PC-9 (cell line): ENCODE measurements around the gene BCAR1. TPM values are rescaled to one million over a fixed set of nuclear protein-coding genes. Genes with fewer than 3 reads are reported as not detected.

ENCODE experiments used
- BruUV-seq: library from RNA; stranded (reverse); fragments of 400-500 nt; replicated peaks from 2 replicates; lab custom pipeline; 2021; lab: Mats Ljungman, UMichigan
- CTCF ChIA-PET: fragments of 300-600 bp; sonication (Branson Sonifier 250); formaldehyde crosslinking; loops from one replicate; lab custom pipeline; 2022; ENCODE audit warnings: antibody characterized with exemption; lab: Charles Lee
- POLR2A ChIA-PET: fragments of 300-600 bp; sonication (Branson Sonifier 250); formaldehyde crosslinking; loops from one replicate; lab custom pipeline; 2022; ENCODE audit warnings: antibody characterized with exemption; ENCODE audit not compliant: unreplicated experiment; lab: Charles Lee
- DNase-seq, 2 experiments: peaks; one replicate each; pipeline versions ENCODE4 v3.0.0 to v3.0.0-alpha.2; 2015 to 2022; ENCODE audit warnings: mixed read lengths in 1 of 2
- H2AFZ ChIP-seq: fragments of 200-600 bp; sonication (generic); 2 replicates; pipeline ENCODE4 v1.8.1; 2017; ENCODE audit warnings: antibody characterized with exemption
- H3F3A ChIP-seq: fragments of 200-600 bp; sonication (generic); 2 replicates; pipeline ENCODE4 v1.8.1; 2017; ENCODE audit warnings: antibody characterized with exemption, mild to moderate bottlenecking, low read depth; ENCODE audit not compliant: insufficient read depth
- H3K27ac ChIP-seq: fragments of 200-600 bp; sonication (generic); 2 replicates; pipeline ENCODE4 v1.6.1; 2016; ENCODE audit warnings: mixed run types
- H3K27me3 ChIP-seq: fragments of 200-600 bp; sonication (generic); 2 replicates; pipeline ENCODE4 v1.6.1; 2016; ENCODE audit warnings: low read depth, mixed run types; ENCODE audit not compliant: insufficient read depth
- H3K36me3 ChIP-seq: fragments of 200-600 bp; sonication (generic); 2 replicates; pipeline ENCODE4 v1.6.1; 2016; ENCODE audit warnings: low read depth, mixed run types
- H3K4me1 ChIP-seq: fragments of 200-600 bp; sonication (generic); replicated peaks from 2 replicates; pipeline ENCODE4 v1.6.1; 2016; ENCODE audit warnings: mixed run types; ENCODE audit not compliant: insufficient read depth
- H3K4me2 ChIP-seq: fragments of 200-600 bp; sonication (generic); 2 replicates; pipeline ENCODE4 v1.6.1; 2017; ENCODE audit warnings: mixed run types
- H3K4me3 ChIP-seq: fragments of 200-600 bp; sonication (generic); 2 replicates; pipeline ENCODE4 v1.6.1; 2016; ENCODE audit warnings: mixed run types
- H3K79me2 ChIP-seq: fragments of 200-600 bp; sonication (generic); 2 replicates; pipeline ENCODE4 v1.6.1; 2017; ENCODE audit warnings: low read depth, mixed run types
- H3K9me2 ChIP-seq: fragments of 200-600 bp; sonication (generic); 2 replicates; pipeline ENCODE4 v1.8.1; 2017; ENCODE audit warnings: mild to moderate bottlenecking; ENCODE audit not compliant: insufficient read depth
- H3K9me3 ChIP-seq: fragments of 200-600 bp; sonication (generic); 2 replicates; pipeline ENCODE4 v1.8.1; 2016; ENCODE audit warnings: low read depth; ENCODE audit not compliant: insufficient read depth
- H4K20me1 ChIP-seq: fragments of 200-600 bp; sonication (generic); 2 replicates; pipeline ENCODE4 v1.8.1; 2017; ENCODE audit not compliant: insufficient read depth
- CTCF ChIP-seq: fragments of 200-600 bp; sonication (generic); conservative IDR thresholded peaks from 2 replicates; pipeline ENCODE4 v1.6.1; 2017; ENCODE audit warnings: mixed run types, antibody characterized with exemption, mild to moderate bottlenecking, moderate library complexity
- EZH2 ChIP-seq: fragments of 200-600 bp; sonication (generic); IDR thresholded peaks from 2 replicates; pipeline ENCODE4 v1.8.0; 2017; ENCODE audit warnings: antibody characterized with exemption, low read depth
- intact Hi-C: fragments of 100-400 bp; cut with micrococcal nuclease; formaldehyde crosslinking; loops from one replicate; pipeline ENCODE4 v1.10.0; 2022; ENCODE audit not compliant: unreplicated experiment
- total RNA-seq: library from RNA; stranded (reverse); gene quantifications from 2 replicates; pipeline ENCODE4 v1.2.3, GENCODE V29; 2021

The BCAR1 gene
- total RNA-seq, 1 experiment from 2014 or later, result 53.9 TPM

GRCh38 chr16:75222271-75222783 lies 29.1 kb downstream of the BCAR1 start:
- Histone ChIP-seq H3K9me2 (no peaks in the 10 kb centered on the region), H3K4me1 (no peaks in the 10 kb centered on the region), H3K27ac (no peak overlapping the region), H3F3A (peaks cover 4% of the 10 kb centered on the region; the same call in 1 of the 2 replicates), H3K9me3 (no peaks in the 10 kb centered on the region), H3K36me3 (no peaks in the 10 kb centered on the region), H3K27me3 (no peaks in the 10 kb centered on the region), H3K79me2 (no peaks in the 10 kb centered on the region), H3K4me3 (no peak overlapping the region), H2AFZ (no peak overlapping the region), H3K4me2 (no peak overlapping the region), H4K20me1 (peaks cover 6% of the 10 kb centered on the region; the same call in 1 of the 2 replicates)
- intact Hi-C loops, result no loop called here
- DNase-seq, result peak in 1 of 2 experiments; percentile 33
- ChIA-PET POLR2A (no interaction called here), CTCF (no interaction called here)
- TF ChIP-seq CTCF, result no peak
- TF ChIP-seq EZH2, result no peak
- BruUV-seq, result no TSS peak

- no peak for TF ChIP-seq EZH2
- no peak for TF ChIP-seq CTCF
- intact Hi-C loops, result loop anchor here (2.0 kb wide), 1 partner anchor 17 kb away; no protein-coding TSS in a partner anchor
Observed at GRCh38 chr16:75219838-75220237, 31.6 kb downstream of the BCAR1 start.

GRCh38 chr16:75219088-75219487 lies 32.3 kb downstream of the BCAR1 start:
- CTCF ChIA-PET, result no interaction called here
- Histone ChIP-seq H3K27me3 (no peaks in the 10 kb centered on the region), H3F3A (peaks cover 4% of the 10 kb centered on the region; the same call in 1 of the 2 replicates), H3K27ac (no peak overlapping the region), H3K79me2 (no peaks in the 10 kb centered on the region), H3K36me3 (no peaks in the 10 kb centered on the region), H2AFZ (no peak overlapping the region), H3K4me2 (no peak overlapping the region), H3K4me3 (no peak overlapping the region), H3K4me1 (no peaks in the 10 kb centered on the region), H3K9me3 (no peaks in the 10 kb centered on the region), H4K20me1 (no peaks in the 10 kb centered on the region), H3K9me2 (no peaks in the 10 kb centered on the region)
- no TSS peak for BruUV-seq
- no peak for TF ChIP-seq EZH2
- TF ChIP-seq CTCF, result no peak
- DNase-seq, result no peak
- intact Hi-C loops, result loop anchor here (2.0 kb wide), 1 partner anchor 16 kb away; no protein-coding TSS in a partner anchor
- POLR2A ChIA-PET, result interaction anchor here (0.5 to 0.6 kb wide), 2 partner anchors 32 to 173 kb away, joined by 3 to 5 read pairs; no protein-coding TSS in a partner anchor

More at GRCh38 chr16:75219838-75220237, 31.6 kb downstream of the BCAR1 start:
- Histone ChIP-seq H2AFZ (peak overlapping the region; percentile 20; the same call in 1 of the 2 replicates), H3K9me3 (no peaks in the 10 kb centered on the region), H3K4me3 (no peak overlapping the region), H3K36me3 (no peaks in the 10 kb centered on the region), H3K27me3 (no peaks in the 10 kb centered on the region), H4K20me1 (no peaks in the 10 kb centered on the region), H3K4me1 (no peaks in the 10 kb centered on the region), H3K27ac (no peak overlapping the region), H3K4me2 (peak overlapping the region; percentile 29; the same call in 1 of the 2 replicates), H3F3A (peaks cover 4% of the 10 kb centered on the region; the same call in 1 of the 2 replicates), H3K79me2 (no peaks in the 10 kb centered on the region), H3K9me2 (no peaks in the 10 kb centered on the region)
- DNase-seq, result no peak
- no TSS peak for BruUV-seq
- POLR2A ChIA-PET, result interaction anchor here (0.5 to 0.6 kb wide), 2 partner anchors 31 to 172 kb away, joined by 3 to 5 read pairs; no protein-coding TSS in a partner anchor
- CTCF ChIA-PET, result no interaction called here
